OCI-LY3 (cell line): ENCODE results near the gene MYT1.

ENCODE experiments used
- CTCF ChIP-seq: fragments of 200-600, 300-600 bp; sonication (generic); IDR thresholded peaks from 2 replicates; pipeline ENCODE4 v1.5.1; 2014; ENCODE audit warnings: antibody characterized with exemption, low read length, low read depth
- EZH2phosphoT487 ChIP-seq: fragments of 200-600 bp; shearing (Covaris generic); IDR thresholded peaks from 2 replicates; pipeline ENCODE4 v1.6.1; 2018; ENCODE audit warnings: antibody characterized with exemption, mixed run types, low read depth

GRCh38 chr20:64271636-64272035 is 107.4 kb downstream of the MYT1 start:
- no peak for TF ChIP-seq CTCF
- no peak for TF ChIP-seq EZH2phosphoT487
